Uterus (tissue), 4 donors: ENCODE results near the gene B2M. TPM values are rescaled to one million over a fixed set of nuclear protein-coding genes. Genes with fewer than 3 reads are reported as not detected.

Source experiments
- DNase-seq, 2 donors: peaks; one replicate each; pipeline ENCODE4 v3.0.0-alpha.2; 2019 to 2020
- H3K27ac ChIP-seq, 2 donors: fragments of 200-600 bp; sonication (generic); 1 replicate in 1 of 2; 2 replicates in 1 of 2; pipeline ENCODE4 v1.5.1; 2016 to 2018
- H3K27me3 ChIP-seq, 2 donors: fragments of 200-600 bp; sonication (generic); one replicate each; pipeline ENCODE4 v1.5.1; 2018 to 2019; ENCODE audit warnings: control low read depth in 1 of 2
- H3K36me3 ChIP-seq, 2 donors: fragments of 200-600 bp; sonication (generic); one replicate each; pipeline ENCODE4 v1.5.1; 2019; ENCODE audit warnings: control low read depth in 1 of 2
- H3K4me1 ChIP-seq, 2 donors: fragments of 200-600 bp; sonication (generic); one replicate each; pipeline ENCODE4 v1.5.1; 2018 to 2019; ENCODE audit warnings: control low read depth in 1 of 2
- H3K4me3 ChIP-seq, 2 donors: fragments of 200-600 bp; sonication (generic); 1 replicate in 1 of 2; 2 replicates in 1 of 2; pipeline ENCODE4 v1.5.1; 2018 to 2019; ENCODE audit warnings: mild to moderate bottlenecking in 1 of 2
- H3K9me3 ChIP-seq, 2 donors: fragments of 200-600 bp; sonication (generic); one replicate each; pipeline ENCODE4 v1.5.1; 2019; ENCODE audit warnings: control low read depth in 1 of 2
- CTCF ChIP-seq, 4 experiments: fragments of 200-600 bp in 2 of 4; fragments of 450-650 bp in 2 of 4; sonication (generic) in 2 of 4; IDR thresholded peaks; one replicate each; pipeline ENCODE4 v1.5.1; 2016 to 2019; ENCODE audit warnings: antibody characterized with exemption in 4 of 4, mild to moderate bottlenecking in 2 of 4, moderate library complexity in 1 of 4
- POLR2A ChIP-seq, 2 donors: fragments of 450-650 bp; IDR thresholded peaks; one replicate each; pipeline ENCODE4 v1.6.1; 2016; ENCODE audit warnings: antibody characterized with exemption in 2 of 2, mild to moderate bottlenecking in 1 of 2, moderate library complexity in 1 of 2
- intact Hi-C: fragments of 100-400 bp; cut with DNase I; formaldehyde crosslinking; loops from one replicate; pipeline ENCODE4 v1.15.1; 2023; ENCODE audit warnings: low total_unique reads
- total RNA-seq, 4 donors: library from RNA; depleted of rRNA in 3 of 4; stranded (reverse); fragments of >200 nt in 3 of 4; gene quantifications; one replicate each; pipeline versions ENCODE4 v1.1.0 to v1.2.4, GENCODE V29; 2014 to 2023
- donor health status: DM: yes; HTN: yes; CAD: no.

Gene B2M
- total RNA-seq, 4 donors from 2014 or later: 1,923 to 3,458 (median 2,385) TPM

- intact Hi-C loops: no loop called here
- Histone ChIP-seq H3K27me3 (no peaks in the 10 kb centered on the region), H3K4me1 (no peaks in the 10 kb centered on the region), H3K27ac (no peak overlapping the region), H3K9me3 (no peaks in the 10 kb centered on the region), H3K36me3 (no peaks in the 10 kb centered on the region), H3K4me3 (no peak overlapping the region)
- no peak for DNase-seq
- no peak for TF ChIP-seq POLR2A (IDR thresholded peaks at IDR 0.05)
- no peak for TF ChIP-seq CTCF (IDR thresholded peaks at IDR 0.05)
Observed at GRCh38 chr15:44666210-44667038, 44.9 kb upstream of the B2M start.

- Histone ChIP-seq H3K4me1 (no peaks in the 10 kb centered on the region), H3K4me3 (no peak overlapping the region), H3K27ac (no peak overlapping the region), H3K36me3 (no peaks in the 10 kb centered on the region), H3K9me3 (no peaks in the 10 kb centered on the region), H3K27me3 (no peaks in the 10 kb centered on the region)
- TF ChIP-seq POLR2A (IDR thresholded peaks at IDR 0.05): no peak
- no peak for TF ChIP-seq CTCF (IDR thresholded peaks at IDR 0.05)
- DNase-seq: no peak
- intact Hi-C loops: no loop called here
Observed at GRCh38 chr15:44667039-44667360, 44.3 kb upstream of the B2M start.

DNA sequence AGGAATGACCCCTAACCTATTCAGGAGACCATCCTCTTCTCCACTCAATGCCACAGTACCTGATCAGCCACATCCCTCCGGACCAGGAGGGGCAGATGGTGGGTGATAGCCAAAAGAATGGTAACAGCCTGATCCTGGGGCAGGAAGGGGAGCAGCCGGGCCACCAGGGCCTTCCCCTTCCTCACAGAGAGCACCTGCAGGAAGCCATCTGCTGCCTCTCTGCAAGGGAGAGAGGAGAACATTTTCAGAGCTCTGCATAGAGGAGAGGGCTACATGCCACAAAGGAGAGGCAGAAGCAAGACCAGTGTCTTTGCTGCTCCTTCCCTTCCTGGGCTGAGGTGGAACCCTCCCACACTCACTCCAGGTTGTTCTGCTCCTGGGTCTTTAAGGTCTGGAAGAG is 42.4 kb upstream of the B2M start:
- no peak overlapping the region for H3K4me3 ChIP-seq
- intact Hi-C loops: no loop called here
- DNase-seq: no peak
- no peaks in the 10 kb centered on the region for H3K27me3 ChIP-seq
- no peaks in the 10 kb centered on the region for H3K36me3 ChIP-seq
- H3K4me1 ChIP-seq: no peaks in the 10 kb centered on the region
- TF ChIP-seq CTCF (IDR thresholded peaks at IDR 0.05) (no peak), POLR2A (IDR thresholded peaks at IDR 0.05) (no peak)
- no peaks in the 10 kb centered on the region for H3K9me3 ChIP-seq
- H3K27ac ChIP-seq: no peak overlapping the region

DNA sequence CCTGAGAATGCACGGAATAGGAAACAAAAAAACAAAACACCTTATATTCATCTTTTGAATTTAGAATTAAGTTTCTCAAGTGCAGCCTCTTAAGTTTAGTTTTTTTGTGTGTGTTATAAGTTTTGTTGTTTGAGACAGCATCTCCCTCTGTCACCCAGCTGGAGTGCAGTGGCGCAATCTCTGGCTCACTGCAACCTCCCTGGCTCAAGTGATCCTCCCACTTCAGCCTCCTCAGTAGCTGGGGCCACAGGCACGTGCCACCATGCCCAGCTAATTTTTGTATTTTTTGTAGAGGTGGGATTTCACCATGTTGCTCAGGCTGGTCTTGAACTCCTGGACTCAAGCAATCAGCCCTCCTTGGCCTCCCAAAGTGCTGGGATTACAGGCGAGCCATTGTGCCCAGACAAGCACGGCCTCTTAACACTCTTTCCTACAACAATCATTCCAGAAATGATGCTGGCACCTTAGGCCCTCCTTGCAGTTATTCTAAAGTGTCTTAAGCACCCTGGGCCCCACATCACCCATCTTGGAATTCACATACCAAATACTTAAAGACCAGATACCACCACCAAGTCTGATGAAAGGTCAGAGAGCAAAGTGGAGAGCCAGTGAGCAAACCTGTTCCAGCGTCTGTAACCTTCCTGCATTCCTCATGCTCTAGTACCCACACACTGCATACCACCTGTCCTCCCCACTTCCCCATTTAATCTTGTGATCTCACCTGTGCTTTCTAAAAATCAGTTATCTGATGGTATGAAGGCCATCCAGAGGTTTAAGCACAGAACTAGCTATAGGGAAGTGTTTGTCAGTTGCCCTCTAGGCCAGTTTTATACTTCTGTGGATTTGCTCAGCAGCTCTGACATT is 41.0 kb upstream of the B2M start:
- H3K27ac ChIP-seq: no peak overlapping the region

More for the DNA sequence above, 41.0 kb upstream of the B2M start:
- Histone ChIP-seq H3K4me1 (no peaks in the 10 kb centered on the region), H3K4me3 (no peak overlapping the region), H3K9me3 (no peaks in the 10 kb centered on the region), H3K27me3 (no peaks in the 10 kb centered on the region), H3K36me3 (no peaks in the 10 kb centered on the region)
- TF ChIP-seq CTCF (IDR thresholded peaks at IDR 0.05) (no peak), POLR2A (IDR thresholded peaks at IDR 0.05) (no peak)
- intact Hi-C loops: no loop called here
- no peak for DNase-seq
